ENCODE results near the gene PAK1. TPM values are rescaled to one million over a fixed set of nuclear protein-coding genes. Genes with fewer than 3 reads are reported as not detected.

Gene PAK1
- total and polyA plus RNA-seq, 2 donors (not counting 1 experiment from before 2014, with no cell fraction given), result 11.9 to 23.4 TPM

- no peaks in the 10 kb centered on the region for H3K79me2 ChIP-seq (ENCODE audit: control insufficient read depth, insufficient read depth, low read length)
- H3K36me3 ChIP-seq (replicated peaks in 1 of 2; ENCODE audit: control extremely low read depth in 1 of 2, control insufficient read depth in 1 of 2, extremely low read depth in 1 of 2, insufficient read depth in 2 of 2, low read length in 1 of 2), result no peaks in the 10 kb centered on the region
- H3K27ac ChIP-seq (ENCODE audit: low read length in 2 of 2), result no peak overlapping the region
- H3K4me1 Mint-ChIP-seq, result peaks cover 9% of the 10 kb centered on the region
- H3K27me3 ChIP-seq (replicated peaks in 1 of 4; ENCODE audit: control extremely low read depth in 1 of 4, control insufficient read depth in 3 of 4, insufficient read depth in 4 of 4, low read length in 3 of 4), result peaks cover 0 to 4% (median 1%) of the 10 kb centered on the region in 4 experiments
- H3K4me2 ChIP-seq (replicated peaks; ENCODE audit: low read depth, low read length, poor library complexity, severe bottlenecking), result no peak overlapping the region
- H3K27me3 Mint-ChIP-seq, result peaks cover 21% of the 10 kb centered on the region
- H2AFZ ChIP-seq (ENCODE audit: insufficient read depth, low read depth, low read length, poor library complexity, severe bottlenecking), result no peak overlapping the region
- no peak for TF ChIP-seq CTCF (IDR thresholded peaks at IDR 0.05)
- TF ChIP-seq EZH2 (IDR thresholded peaks at IDR 0.05; ENCODE audit: borderline replicate concordance, insufficient read depth, low read depth, low read length, poor library complexity, severe bottlenecking), result no peak
- peaks cover 4 to 8% of the 10 kb centered on the region in 2 donors for H3K4me1 ChIP-seq (ENCODE audit: control insufficient read depth in 2 of 2, insufficient read depth in 2 of 2, low read length in 2 of 2)
- no peak overlapping the region for H3K9ac ChIP-seq (ENCODE audit: low read length)
- no peaks in the 10 kb centered on the region for H3K9me3 ChIP-seq (ENCODE audit: control extremely low read depth in 1 of 3, control insufficient read depth in 2 of 3, insufficient read depth in 1 of 3, low read length in 2 of 3)
- H4K20me1 ChIP-seq (ENCODE audit: control insufficient read depth, insufficient read depth, low read length, poor library complexity, severe bottlenecking), result no peaks in the 10 kb centered on the region
- no peak for ATAC-seq (ENCODE audit: low read depth)
- no CpG with 5 or more reads among the region's 2 CpGs for WGBS (ENCODE audit: insufficient coverage)
- no peak overlapping the region for H3K27ac Mint-ChIP-seq
- no peaks in the 10 kb centered on the region for H3K9me3 Mint-ChIP-seq (ENCODE audit: insufficient read depth)
- no peak overlapping the region for H3K4me3 Mint-ChIP-seq
- POLR2A ChIA-PET, result no interaction called here
- intact Hi-C loops (cut with micrococcal nuclease), result loop anchor here (2.0 kb wide), 1 partner anchor 19 kb away; no protein-coding TSS in a partner anchor
- no peak for DNase-seq
- CTCF ChIA-PET, result interaction anchor here (0.6 kb wide), 1 partner anchor 16 kb away, joined by 3 read pairs; no protein-coding TSS in a partner anchor
- H3K4me3 ChIP-seq (ENCODE audit: control extremely low read depth in 1 of 5, extremely low read depth in 1 of 5, insufficient read depth in 1 of 5, low read depth in 2 of 5, low read length in 4 of 5), result no peak overlapping the region
These were observed 5.9 kb downstream of the PAK1 start for GRCh38 chr11:77467993-77468392.

GRCh38 chr11:77467233-77467632, 6.7 kb downstream of the PAK1 start:
- Histone ChIP-seq H3K27ac (ENCODE audit: low read length in 2 of 2) (no peak overlapping the region), H3K36me3 (replicated peaks in 1 of 2; ENCODE audit: control extremely low read depth in 1 of 2, control insufficient read depth in 1 of 2, extremely low read depth in 1 of 2, insufficient read depth in 2 of 2, low read length in 1 of 2) (no peaks in the 10 kb centered on the region), H3K9ac (ENCODE audit: low read length) (no peak overlapping the region), H2AFZ (ENCODE audit: insufficient read depth, low read depth, low read length, poor library complexity, severe bottlenecking) (no peak overlapping the region), H3K4me2 (replicated peaks; ENCODE audit: low read depth, low read length, poor library complexity, severe bottlenecking) (no peak overlapping the region), H4K20me1 (ENCODE audit: control insufficient read depth, insufficient read depth, low read length, poor library complexity, severe bottlenecking) (no peaks in the 10 kb centered on the region), H3K4me1 (ENCODE audit: control insufficient read depth in 2 of 2, insufficient read depth in 2 of 2, low read length in 2 of 2) (peaks cover 0 to 4% of the 10 kb centered on the region in 2 donors), H3K9me3 (ENCODE audit: control extremely low read depth in 1 of 3, control insufficient read depth in 2 of 3, insufficient read depth in 1 of 3, low read length in 2 of 3) (no peaks in the 10 kb centered on the region), H3K27me3 (replicated peaks in 1 of 4; ENCODE audit: control extremely low read depth in 1 of 4, control insufficient read depth in 3 of 4, insufficient read depth in 4 of 4, low read length in 3 of 4) (no peaks in the 10 kb centered on the region), H3K4me3 (ENCODE audit: control extremely low read depth in 1 of 5, extremely low read depth in 1 of 5, insufficient read depth in 1 of 5, low read depth in 2 of 5, low read length in 4 of 5) (no peak overlapping the region), H3K79me2 (ENCODE audit: control insufficient read depth, insufficient read depth, low read length) (no peaks in the 10 kb centered on the region)
- H3K4me3 Mint-ChIP-seq, result no peak overlapping the region
- DNase-seq, result no peak
- peaks cover 21% of the 10 kb centered on the region for H3K27me3 Mint-ChIP-seq
- ChIA-PET CTCF (no interaction called here), POLR2A (no interaction called here)
- WGBS (ENCODE audit: insufficient coverage), result no CpG with 5 or more reads among the region's 1 CpG
- intact Hi-C loops (cut with micrococcal nuclease), result loop anchor here (2.0 kb wide), 1 partner anchor 18 kb away; no protein-coding TSS in a partner anchor
- no peak overlapping the region for H3K27ac Mint-ChIP-seq
- H3K4me1 Mint-ChIP-seq, result peaks cover 3% of the 10 kb centered on the region
- ATAC-seq (ENCODE audit: low read depth), result no peak
- TF ChIP-seq EZH2 (IDR thresholded peaks at IDR 0.05; ENCODE audit: borderline replicate concordance, insufficient read depth, low read depth, low read length, poor library complexity, severe bottlenecking) (no peak), CTCF (IDR thresholded peaks at IDR 0.05) (no peak)
- H3K9me3 Mint-ChIP-seq (ENCODE audit: insufficient read depth), result no peaks in the 10 kb centered on the region

Data from B cell (primary cell).